ENCODE measurements around the gene KIF22.

DNA sequence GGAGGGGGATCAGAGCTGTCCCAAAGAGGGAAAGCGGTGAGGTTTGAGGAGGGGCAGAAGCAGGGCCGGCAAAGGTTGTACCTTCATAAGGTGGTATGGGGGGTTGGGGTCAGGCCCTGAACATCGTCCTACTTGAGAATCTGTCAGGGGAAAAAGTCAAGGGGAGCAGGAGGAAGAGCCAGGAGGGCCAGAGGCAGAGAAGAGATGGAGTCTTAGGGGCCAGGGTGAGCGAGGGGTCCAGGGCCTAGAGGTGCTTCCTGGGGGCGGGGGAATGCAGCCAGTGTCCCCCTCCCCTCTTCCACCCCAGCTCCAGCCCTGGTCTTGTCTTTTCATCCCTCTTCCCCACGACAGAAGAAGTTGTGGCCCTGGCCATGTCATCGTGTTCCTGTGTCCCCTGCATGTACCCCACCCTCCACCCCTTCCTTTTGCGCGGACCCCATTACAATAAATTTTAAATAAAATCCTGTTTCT is 20.2 kb downstream of the KIF22 start:
- TF ChIP-seq, protein P1, sequence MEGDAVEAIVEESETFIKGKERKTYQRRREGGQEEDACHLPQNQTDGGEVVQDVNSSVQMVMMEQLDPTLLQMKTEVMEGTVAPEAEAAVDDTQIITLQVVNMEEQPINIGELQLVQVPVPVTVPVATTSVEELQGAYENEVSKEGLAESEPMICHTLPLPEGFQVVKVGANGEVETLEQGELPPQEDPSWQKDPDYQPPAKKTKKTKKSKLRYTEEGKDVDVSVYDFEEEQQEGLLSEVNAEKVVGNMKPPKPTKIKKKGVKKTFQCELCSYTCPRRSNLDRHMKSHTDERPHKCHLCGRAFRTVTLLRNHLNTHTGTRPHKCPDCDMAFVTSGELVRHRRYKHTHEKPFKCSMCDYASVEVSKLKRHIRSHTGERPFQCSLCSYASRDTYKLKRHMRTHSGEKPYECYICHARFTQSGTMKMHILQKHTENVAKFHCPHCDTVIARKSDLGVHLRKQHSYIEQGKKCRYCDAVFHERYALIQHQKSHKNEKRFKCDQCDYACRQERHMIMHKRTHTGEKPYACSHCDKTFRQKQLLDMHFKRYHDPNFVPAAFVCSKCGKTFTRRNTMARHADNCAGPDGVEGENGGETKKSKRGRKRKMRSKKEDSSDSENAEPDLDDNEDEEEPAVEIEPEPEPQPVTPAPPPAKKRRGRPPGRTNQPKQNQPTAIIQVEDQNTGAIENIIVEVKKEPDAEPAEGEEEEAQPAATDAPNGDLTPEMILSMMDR (IDR thresholded peaks at IDR 0.05) = no peak
- no peak for TF ChIP-seq POLR2A (IDR thresholded peaks at IDR 0.05)

Data from right lobe of liver (tissue), 4 donors.